Upper lobe of left lung (tissue), 6 donors: Measurements from ENCODE around the gene RPS6KA3. TPM values are rescaled to one million over a fixed set of nuclear protein-coding genes. Genes with fewer than 3 reads are reported as not detected.
A peak's percentile ranks its signal among the peaks of the same experiment; 100 is the strongest.

Source experiments
- ATAC-seq, 2 donors: fragments of 200-7000 bp; cut with Tn5 transposase; one replicate each; pipeline ENCODE4 v1.9.1; 2022; ENCODE audit warnings: mild to moderate bottlenecking in 2 of 2, moderate library complexity in 2 of 2; ENCODE audit not compliant: low FRiP score in 2 of 2
- DNase-seq, 2 donors: peaks; one replicate each; pipeline ENCODE4 v3.0.0-alpha.2; 2019 to 2020
- H3K27ac ChIP-seq, 4 donors: fragments of 200-600 bp; sonication (generic); one replicate each; pipeline ENCODE4 v1.5.1; 2016 to 2019
- H3K27me3 ChIP-seq, 4 donors: fragments of 200-600 bp; sonication (generic); one replicate each; pipeline ENCODE4 v1.5.1; 2017 to 2019
- H3K36me3 ChIP-seq, 4 donors: fragments of 200-600 bp; sonication (generic); one replicate each; pipeline ENCODE4 v1.5.1; 2016 to 2019
- H3K4me1 ChIP-seq, 4 donors: fragments of 200-600 bp; sonication (generic); one replicate each; pipeline ENCODE4 v1.5.1; 2018 to 2019
- H3K4me3 ChIP-seq, 4 donors: fragments of 200-600 bp; sonication (generic); one replicate each; pipeline ENCODE4 v1.5.1; 2017 to 2019; ENCODE audit warnings: mild to moderate bottlenecking in 2 of 4, moderate library complexity in 1 of 4
- H3K9me3 ChIP-seq, 4 donors: fragments of 200-600 bp; sonication (generic); one replicate each; pipeline ENCODE4 v1.5.1; 2018 to 2019
- EP300 ChIP-seq, 4 donors: sonication (generic); formaldehyde crosslinking; IDR thresholded peaks; one replicate each; pipeline ENCODE4 v1.5.1; 2017; ENCODE audit warnings: antibody characterized with exemption in 4 of 4, control low read depth in 2 of 4
- POLR2A ChIP-seq, 4 donors: fragments of 450-650 bp; IDR thresholded peaks; one replicate each; pipeline ENCODE4 v1.5.1; 2016 to 2017; ENCODE audit warnings: antibody characterized with exemption in 4 of 4, mild to moderate bottlenecking in 2 of 4
- POLR2AphosphoS5 ChIP-seq, 2 donors: sonication (generic); formaldehyde crosslinking; IDR thresholded peaks; one replicate each; pipeline ENCODE4 v1.5.1; 2017; ENCODE audit warnings: antibody characterized with exemption in 2 of 2
- WGBS, 2 donors: methylation state at CpG; one replicate each; pipeline ENCODE4 v1.1.5; 2017 to 2018; 5-methylcytosine and 5-hydroxymethylcytosine counted together
- total RNA-seq, 6 donors: library from RNA; depleted of rRNA in 4 of 6; stranded (reverse); fragments of >200 nt in 4 of 6; gene quantifications; one replicate each; pipeline versions ENCODE4 v1.1.0 to v1.2.1, GENCODE V29; 2016 to 2021
- TF ChIP-seq, protein P1 (sequence below), 6 experiments: fragments of 450-650 bp in 4 of 6; fragments of 200-600 bp in 2 of 6; sonication (generic) in 2 of 6; IDR thresholded peaks; one replicate each; pipeline ENCODE4 v1.5.1; 2016 to 2019; ENCODE audit warnings: antibody characterized with exemption in 6 of 6
- donor health status: DM: no; HTN: no; CAD: no; lungs with moderate emphysema.
- donor health status: DM: no; HTN: yes; CAD: no; lungs with severe emphysema.

RPS6KA3 gene
- total RNA-seq, 6 donors from 2014 or later = 24.6 to 93.0 (median 58.4) TPM

DNA sequence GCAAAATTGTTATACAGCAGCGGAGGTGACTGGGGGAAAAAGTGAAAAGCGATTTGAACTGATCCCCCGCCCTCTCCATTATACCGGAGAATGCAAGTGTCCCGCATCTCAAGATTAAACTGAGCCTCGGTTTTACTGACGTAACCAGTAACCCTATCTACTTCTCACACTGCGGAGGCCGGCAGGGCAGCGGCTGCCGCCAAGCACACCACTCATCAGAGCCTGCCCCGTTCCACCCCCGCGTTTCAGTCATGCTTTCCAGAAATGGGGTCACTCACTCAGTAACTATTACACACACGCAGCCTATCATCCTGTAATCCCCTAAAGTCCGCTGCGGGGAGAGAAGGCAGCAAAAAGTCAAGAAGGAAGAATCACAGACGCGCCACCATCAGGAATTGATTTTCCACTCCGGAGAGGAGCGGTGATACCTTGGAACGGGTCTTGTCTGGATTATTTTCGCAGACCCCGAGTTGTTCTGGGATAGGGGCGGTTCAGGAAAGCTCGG is 1.4 kb downstream of the RPS6KA3 start:
- Histone ChIP-seq H3K4me3 (peak overlapping the region; percentile 30 to 72 (median 66)), H3K4me1 (peaks cover 0 to 15% (median 8%) of the 10 kb centered on the region in 4 donors), H3K27me3 (no peaks in the 10 kb centered on the region), H3K27ac (peak overlapping the region; percentile 87 to 94 (median 91)), H3K9me3 (no peaks in the 10 kb centered on the region), H3K36me3 (no peaks in the 10 kb centered on the region)
- WGBS, 2 donors = 0 to 21% methylated on average over 8 to 26 of the region's 26 CpGs
- ATAC-seq = peak; percentile 61 to 76
- TF ChIP-seq POLR2AphosphoS5 (IDR thresholded peaks at IDR 0.05) (peak; percentile 67 to 83), POLR2A (IDR thresholded peaks at IDR 0.05) (peak in 2 of 4 donors; percentile 67 to 70), EP300 (IDR thresholded peaks at IDR 0.05) (no peak)
- peak; percentile 77 to 83 for DNase-seq

DNA sequence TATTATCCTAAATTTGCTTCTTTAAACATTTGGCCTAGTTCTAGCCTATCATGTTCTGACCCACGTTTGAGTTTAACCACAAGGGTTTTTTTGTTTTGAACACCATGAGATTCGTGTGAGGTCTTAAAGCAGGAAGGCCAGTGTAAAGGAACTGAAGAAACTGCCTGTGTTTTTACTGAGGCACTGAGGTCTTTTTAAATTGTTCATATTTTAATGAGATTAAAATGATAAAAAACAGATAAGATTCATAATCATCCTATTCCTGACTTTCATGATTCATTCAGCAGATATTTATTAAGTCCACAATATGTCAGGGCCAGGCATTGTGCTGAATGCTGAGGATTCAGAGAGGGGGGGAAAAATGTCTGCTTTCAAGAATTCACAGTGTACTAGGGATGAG is 3.2 kb downstream of the RPS6KA3 start:
- WGBS, 2 donors = 0 to 2% methylated on average over 2 of the region's 2 CpGs
- DNase-seq = no peak

DNA sequence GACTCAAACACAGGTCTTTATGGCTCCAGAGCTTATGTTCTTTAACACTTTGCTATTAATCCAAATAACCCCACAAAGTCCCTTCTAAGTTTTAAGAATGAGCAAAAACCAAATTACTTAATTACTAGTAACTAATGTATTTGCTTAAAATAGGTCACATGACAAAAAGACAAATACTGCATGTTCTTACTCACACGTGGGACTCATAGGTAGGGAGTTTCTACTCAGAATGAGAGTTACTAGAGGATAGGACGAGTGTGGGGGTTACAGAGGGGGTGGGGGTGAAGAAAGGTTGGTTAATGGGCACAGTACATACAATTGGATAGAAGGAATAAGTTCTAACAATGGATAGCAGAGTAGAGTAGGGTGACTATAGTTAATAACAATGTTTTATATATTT is 5.8 kb downstream of the RPS6KA3 start:
- Histone ChIP-seq H3K9me3 (no peaks in the 10 kb centered on the region), H3K27me3 (no peaks in the 10 kb centered on the region), H3K4me1 (peaks cover 0 to 17% (median 8%) of the 10 kb centered on the region in 4 donors), H3K4me3 (no peak overlapping the region), H3K27ac (no peak overlapping the region), H3K36me3 (no peaks in the 10 kb centered on the region)
- ATAC-seq (no peak), DNase-seq (no peak)
- 4 to 33% methylated on average over 2 of the region's 2 CpGs for WGBS, 2 donors
- no peak for TF ChIP-seq POLR2A (IDR thresholded peaks at IDR 0.05)
- TF ChIP-seq POLR2AphosphoS5 (IDR thresholded peaks at IDR 0.05) = no peak
- TF ChIP-seq, protein P1, sequence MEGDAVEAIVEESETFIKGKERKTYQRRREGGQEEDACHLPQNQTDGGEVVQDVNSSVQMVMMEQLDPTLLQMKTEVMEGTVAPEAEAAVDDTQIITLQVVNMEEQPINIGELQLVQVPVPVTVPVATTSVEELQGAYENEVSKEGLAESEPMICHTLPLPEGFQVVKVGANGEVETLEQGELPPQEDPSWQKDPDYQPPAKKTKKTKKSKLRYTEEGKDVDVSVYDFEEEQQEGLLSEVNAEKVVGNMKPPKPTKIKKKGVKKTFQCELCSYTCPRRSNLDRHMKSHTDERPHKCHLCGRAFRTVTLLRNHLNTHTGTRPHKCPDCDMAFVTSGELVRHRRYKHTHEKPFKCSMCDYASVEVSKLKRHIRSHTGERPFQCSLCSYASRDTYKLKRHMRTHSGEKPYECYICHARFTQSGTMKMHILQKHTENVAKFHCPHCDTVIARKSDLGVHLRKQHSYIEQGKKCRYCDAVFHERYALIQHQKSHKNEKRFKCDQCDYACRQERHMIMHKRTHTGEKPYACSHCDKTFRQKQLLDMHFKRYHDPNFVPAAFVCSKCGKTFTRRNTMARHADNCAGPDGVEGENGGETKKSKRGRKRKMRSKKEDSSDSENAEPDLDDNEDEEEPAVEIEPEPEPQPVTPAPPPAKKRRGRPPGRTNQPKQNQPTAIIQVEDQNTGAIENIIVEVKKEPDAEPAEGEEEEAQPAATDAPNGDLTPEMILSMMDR (IDR thresholded peaks at IDR 0.05) = no peak
- no peak for TF ChIP-seq EP300 (IDR thresholded peaks at IDR 0.05)

More for the DNA sequence above, 3.2 kb downstream of the RPS6KA3 start:
- Histone ChIP-seq H3K4me1 (peaks cover 0 to 17% (median 8%) of the 10 kb centered on the region in 4 donors), H3K9me3 (no peaks in the 10 kb centered on the region), H3K4me3 (peak overlapping the region in 1 of 4 donors; percentile 72), H3K36me3 (no peaks in the 10 kb centered on the region), H3K27ac (peak overlapping the region in 1 of 4 donors; percentile 37), H3K27me3 (no peaks in the 10 kb centered on the region)
- peak in 1 of 4 donors; percentile 30 for TF ChIP-seq POLR2A (IDR thresholded peaks at IDR 0.05)
- no peak for TF ChIP-seq EP300 (IDR thresholded peaks at IDR 0.05)
- TF ChIP-seq, protein P1 (IDR thresholded peaks at IDR 0.05) = no peak
- no peak for TF ChIP-seq POLR2AphosphoS5 (IDR thresholded peaks at IDR 0.05)
- no peak for ATAC-seq

DNA sequence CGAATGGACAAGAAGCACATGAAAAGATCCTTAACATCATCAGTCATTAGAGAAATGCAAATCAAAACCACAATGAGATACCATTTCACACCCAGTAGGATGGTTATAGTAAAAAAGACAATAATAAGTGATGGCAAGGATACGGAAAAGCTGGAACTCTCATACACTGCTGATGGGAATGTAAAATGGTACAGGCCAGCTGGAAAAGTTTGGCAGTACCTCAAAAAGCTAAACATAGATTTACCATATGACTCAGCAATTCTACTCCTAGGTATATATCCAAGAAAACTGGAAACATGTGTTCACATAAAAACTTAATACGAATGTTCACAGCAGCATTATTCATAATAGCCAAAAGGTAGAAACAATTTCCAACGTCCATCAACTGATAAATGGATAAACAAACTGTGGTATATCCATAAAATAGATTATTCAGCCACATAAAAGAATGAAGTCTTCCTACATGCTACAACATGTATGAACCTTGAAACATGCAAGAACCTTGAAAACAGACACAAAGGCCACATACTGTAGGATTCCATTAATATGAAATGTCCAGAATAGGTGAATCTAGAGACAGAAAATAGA is 11.9 kb downstream of the RPS6KA3 start:
- H3K4me1 ChIP-seq = peaks cover 0 to 14% (median 8%) of the 10 kb centered on the region in 4 donors
- no peaks in the 10 kb centered on the region for H3K36me3 ChIP-seq
- WGBS, 2 donors = 74 to 82% methylated on average over 4 of the region's 4 CpGs
- no peaks in the 10 kb centered on the region for H3K27me3 ChIP-seq
- H3K9me3 ChIP-seq = no peaks in the 10 kb centered on the region
- H3K4me3 ChIP-seq = no peak overlapping the region
- DNase-seq (no peak), ATAC-seq (no peak)
- no peak for TF ChIP-seq EP300 (IDR thresholded peaks at IDR 0.05)
- TF ChIP-seq, protein P1 (IDR thresholded peaks at IDR 0.05) = no peak
- TF ChIP-seq POLR2AphosphoS5 (IDR thresholded peaks at IDR 0.05) = no peak
- no peak for TF ChIP-seq POLR2A (IDR thresholded peaks at IDR 0.05)
- no peak overlapping the region for H3K27ac ChIP-seq

DNA sequence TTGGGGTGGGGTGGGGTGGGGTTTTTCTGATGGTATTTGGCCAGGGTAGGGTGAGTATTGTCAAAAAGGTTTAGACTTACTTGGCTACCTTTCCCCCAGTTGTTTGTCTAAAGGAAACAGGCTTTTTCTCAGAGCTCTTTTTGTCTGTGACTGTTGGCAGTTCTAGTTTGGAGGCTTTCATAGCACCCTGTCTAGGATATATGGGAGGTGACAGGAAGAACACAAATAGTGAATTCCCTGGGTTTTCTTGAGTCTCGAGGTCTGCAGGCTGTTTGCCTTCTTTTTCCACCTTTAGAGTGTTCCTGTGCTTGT is 13.5 kb downstream of the RPS6KA3 start:
- Histone ChIP-seq H3K36me3 (no peaks in the 10 kb centered on the region), H3K27ac (peak overlapping the region in 2 of 4 donors; percentile 18 to 20), H3K4me3 (no peak overlapping the region), H3K27me3 (no peaks in the 10 kb centered on the region), H3K9me3 (no peaks in the 10 kb centered on the region), H3K4me1 (peaks cover 0 to 14% (median 8%) of the 10 kb centered on the region in 4 donors)
- DNase-seq = no peak
- ATAC-seq = no peak
- 6 to 25% methylated on average over 1 of the region's 1 CpG for WGBS, 2 donors
- TF ChIP-seq, protein P1 (IDR thresholded peaks at IDR 0.05) = peak in 1 of 6 experiments; percentile 12
- no peak for TF ChIP-seq EP300 (IDR thresholded peaks at IDR 0.05)
